Hepatocyte (in vitro differentiated cells): Measurements from ENCODE around the gene MKI67.

Experiments
- EZH2 ChIP-seq: fragments of 200-600 bp; sonication (generic); IDR thresholded peaks from 2 replicates; pipeline ENCODE4 v1.6.1; 2016; ENCODE audit warnings: antibody characterized with exemption, mild to moderate bottlenecking, borderline replicate concordance
- TF ChIP-seq, protein P1 (sequence below): fragments of 200-600 bp; sonication (generic); IDR thresholded peaks from 2 replicates; pipeline ENCODE4 v1.5.1; 2016; ENCODE audit warnings: antibody characterized with exemption, mild to moderate bottlenecking; ENCODE audit not compliant: poor library complexity

DNA sequence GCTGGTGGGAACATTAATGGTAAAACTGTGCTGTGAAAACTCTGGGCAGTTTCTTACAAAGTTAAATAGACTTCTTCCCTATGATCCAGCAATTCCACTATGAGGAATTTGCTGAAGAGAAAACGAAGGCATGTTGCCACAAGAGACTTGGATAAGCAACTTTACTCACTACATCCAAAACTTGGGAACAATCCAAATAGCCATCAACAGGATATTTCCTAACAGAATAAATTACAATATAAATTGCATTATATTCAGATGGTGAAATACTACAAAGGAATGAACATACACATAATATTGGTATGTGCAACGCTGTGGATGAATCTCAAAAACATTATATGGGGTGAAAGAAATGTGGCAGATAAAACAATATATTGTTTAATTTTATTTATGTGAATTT, 21.4 kb upstream of the MKI67 start:
- TF ChIP-seq, protein P1, sequence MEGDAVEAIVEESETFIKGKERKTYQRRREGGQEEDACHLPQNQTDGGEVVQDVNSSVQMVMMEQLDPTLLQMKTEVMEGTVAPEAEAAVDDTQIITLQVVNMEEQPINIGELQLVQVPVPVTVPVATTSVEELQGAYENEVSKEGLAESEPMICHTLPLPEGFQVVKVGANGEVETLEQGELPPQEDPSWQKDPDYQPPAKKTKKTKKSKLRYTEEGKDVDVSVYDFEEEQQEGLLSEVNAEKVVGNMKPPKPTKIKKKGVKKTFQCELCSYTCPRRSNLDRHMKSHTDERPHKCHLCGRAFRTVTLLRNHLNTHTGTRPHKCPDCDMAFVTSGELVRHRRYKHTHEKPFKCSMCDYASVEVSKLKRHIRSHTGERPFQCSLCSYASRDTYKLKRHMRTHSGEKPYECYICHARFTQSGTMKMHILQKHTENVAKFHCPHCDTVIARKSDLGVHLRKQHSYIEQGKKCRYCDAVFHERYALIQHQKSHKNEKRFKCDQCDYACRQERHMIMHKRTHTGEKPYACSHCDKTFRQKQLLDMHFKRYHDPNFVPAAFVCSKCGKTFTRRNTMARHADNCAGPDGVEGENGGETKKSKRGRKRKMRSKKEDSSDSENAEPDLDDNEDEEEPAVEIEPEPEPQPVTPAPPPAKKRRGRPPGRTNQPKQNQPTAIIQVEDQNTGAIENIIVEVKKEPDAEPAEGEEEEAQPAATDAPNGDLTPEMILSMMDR, result no peak
- TF ChIP-seq EZH2, result no peak
